HG03108 (cell line): ENCODE data around the gene AOC3.
"Not testable (repeated sequence)": the region's sequence is repeated elsewhere in the genome, so short reads cannot be mapped to it uniquely, and the experiment has no call there.

Experiments used
- ATAC-seq: cut with Tn5 transposase; IDR thresholded peaks from one replicate; pipeline ENCODE4 v1.9.1; 2021; ENCODE audit warnings: moderate library complexity; ENCODE audit not compliant: unreplicated experiment

Gene AOC3

GRCh38 chr17:42843358-42843934 is 7.6 kb upstream of the AOC3 start:
- ATAC-seq, result no peak

DNA sequence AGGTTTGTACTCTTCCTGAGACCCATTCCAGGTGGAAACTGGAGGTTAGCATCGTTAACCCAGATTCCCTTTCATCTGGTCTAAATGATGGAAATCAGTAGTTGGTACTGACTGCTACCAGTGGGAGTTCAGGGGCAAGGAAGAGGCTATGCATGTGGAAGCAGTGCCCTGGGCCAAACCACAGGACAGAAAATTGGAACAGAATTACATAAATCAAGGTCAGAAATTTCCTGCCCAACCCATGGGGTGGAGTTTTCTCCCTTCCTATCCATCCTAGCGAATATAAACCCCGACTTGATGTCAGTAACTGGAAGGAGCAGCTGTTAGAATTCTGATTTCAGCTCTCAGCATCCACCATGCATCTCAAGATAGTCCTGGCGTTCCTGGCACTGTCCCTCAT is 6.7 kb upstream of the AOC3 start, which contains the start of gene AOC2:
TSS of gene AOC2 (plus strand) at position 310 of the 400 bp plus-strand sequence. CDS start at position 357, 47 bp downstream.
- ATAC-seq, result no peak

DNA sequence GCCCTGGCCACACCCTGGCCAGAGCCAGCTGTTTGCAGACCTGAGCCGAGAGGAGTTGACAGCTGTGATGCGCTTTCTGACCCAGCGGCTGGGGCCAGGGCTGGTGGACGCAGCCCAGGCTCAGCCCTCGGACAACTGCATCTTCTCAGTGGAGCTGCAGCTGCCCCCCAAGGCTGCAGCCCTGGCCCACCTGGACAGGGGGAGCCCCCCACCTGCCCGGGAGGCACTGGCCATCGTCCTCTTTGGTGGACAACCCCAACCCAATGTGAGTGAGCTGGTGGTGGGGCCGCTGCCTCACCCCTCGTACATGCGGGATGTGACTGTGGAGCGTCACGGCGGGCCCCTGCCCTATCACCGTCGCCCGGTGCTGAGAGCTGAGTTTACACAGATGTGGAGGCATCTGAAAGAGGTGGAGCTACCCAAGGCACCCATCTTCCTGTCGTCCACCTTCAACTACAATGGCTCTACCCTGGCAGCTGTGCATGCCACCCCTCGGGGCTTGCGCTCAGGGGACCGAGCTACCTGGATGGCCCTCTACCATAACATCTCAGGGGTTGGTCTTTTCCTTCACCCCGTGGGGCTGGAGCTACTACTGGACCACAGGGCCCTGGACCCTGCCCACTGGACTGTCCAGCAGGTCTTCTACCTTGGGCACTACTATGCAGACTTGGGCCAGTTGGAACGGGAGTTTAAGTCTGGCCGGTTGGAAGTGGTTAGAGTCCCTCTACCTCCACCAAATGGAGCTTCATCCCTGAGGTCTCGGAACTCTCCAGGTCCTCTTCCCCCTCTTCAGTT is 6.0 kb upstream of the AOC3 start:
- ATAC-seq, result no peak

GRCh38 chr17:42845556-42845917 is 5.5 kb upstream of the AOC3 start:
- no peak for ATAC-seq

GRCh38 chr17:42845918-42846593 is 4.9 kb upstream of the AOC3 start:
- no peak for ATAC-seq

DNA sequence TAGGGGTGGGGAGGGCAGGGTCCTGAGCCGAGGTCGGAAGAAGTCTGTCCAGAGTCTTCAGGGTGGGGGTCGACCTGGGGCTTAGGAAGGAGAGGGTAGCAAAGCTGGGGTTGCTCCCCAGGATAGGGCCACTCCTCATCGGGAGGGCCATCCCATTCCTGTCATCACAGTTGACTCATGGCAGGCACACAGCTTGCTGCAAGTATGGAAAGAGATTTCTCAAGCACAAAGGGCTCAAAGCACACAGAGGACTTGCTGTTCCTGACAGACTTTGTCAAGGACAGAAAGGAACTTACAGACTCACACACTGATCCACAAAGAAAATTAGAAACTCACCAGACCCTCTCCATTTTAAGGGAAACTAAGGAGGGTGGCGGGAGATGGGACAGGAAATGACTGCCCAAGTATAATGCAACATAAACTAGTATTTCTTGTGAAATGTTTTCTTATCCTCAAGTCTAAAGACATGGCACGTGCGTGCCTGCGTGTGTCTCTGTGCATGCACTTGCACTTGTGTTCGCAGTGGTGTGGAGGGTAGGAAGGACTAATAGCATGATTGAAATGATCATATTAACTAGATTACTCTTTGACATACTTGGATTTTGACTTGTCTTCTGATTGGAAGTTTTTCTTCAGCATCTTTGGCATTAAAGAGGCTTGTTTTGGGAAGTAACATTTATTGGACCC is 4.3 kb upstream of the AOC3 start:
- no peak for ATAC-seq

GRCh38 chr17:42848093-42848492 is 2.9 kb upstream of the AOC3 start:
- no peak for ATAC-seq

DNA sequence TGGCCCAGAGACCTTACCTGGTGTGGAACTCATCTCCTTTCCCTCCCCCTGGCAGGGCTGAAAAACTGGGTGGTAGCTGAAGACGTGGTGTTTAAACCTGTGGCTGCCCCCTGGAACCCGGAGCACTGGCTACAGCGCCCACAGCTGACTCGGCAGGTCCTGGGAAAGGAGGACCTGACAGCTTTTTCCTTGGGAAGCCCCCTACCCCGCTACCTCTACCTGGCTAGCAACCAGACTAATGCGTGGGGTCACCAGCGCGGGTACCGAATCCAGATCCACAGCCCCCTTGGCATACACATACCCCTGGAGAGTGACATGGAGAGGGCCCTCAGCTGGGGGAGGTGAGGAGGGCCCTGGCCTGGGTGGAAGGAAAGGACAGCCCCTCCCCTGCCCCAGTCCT is 2.0 kb upstream of the AOC3 start:
- no peak for ATAC-seq

GRCh38 chr17:42849451-42850181 is 1.4 kb upstream of the AOC3 start:
- ATAC-seq, result no peak

DNA sequence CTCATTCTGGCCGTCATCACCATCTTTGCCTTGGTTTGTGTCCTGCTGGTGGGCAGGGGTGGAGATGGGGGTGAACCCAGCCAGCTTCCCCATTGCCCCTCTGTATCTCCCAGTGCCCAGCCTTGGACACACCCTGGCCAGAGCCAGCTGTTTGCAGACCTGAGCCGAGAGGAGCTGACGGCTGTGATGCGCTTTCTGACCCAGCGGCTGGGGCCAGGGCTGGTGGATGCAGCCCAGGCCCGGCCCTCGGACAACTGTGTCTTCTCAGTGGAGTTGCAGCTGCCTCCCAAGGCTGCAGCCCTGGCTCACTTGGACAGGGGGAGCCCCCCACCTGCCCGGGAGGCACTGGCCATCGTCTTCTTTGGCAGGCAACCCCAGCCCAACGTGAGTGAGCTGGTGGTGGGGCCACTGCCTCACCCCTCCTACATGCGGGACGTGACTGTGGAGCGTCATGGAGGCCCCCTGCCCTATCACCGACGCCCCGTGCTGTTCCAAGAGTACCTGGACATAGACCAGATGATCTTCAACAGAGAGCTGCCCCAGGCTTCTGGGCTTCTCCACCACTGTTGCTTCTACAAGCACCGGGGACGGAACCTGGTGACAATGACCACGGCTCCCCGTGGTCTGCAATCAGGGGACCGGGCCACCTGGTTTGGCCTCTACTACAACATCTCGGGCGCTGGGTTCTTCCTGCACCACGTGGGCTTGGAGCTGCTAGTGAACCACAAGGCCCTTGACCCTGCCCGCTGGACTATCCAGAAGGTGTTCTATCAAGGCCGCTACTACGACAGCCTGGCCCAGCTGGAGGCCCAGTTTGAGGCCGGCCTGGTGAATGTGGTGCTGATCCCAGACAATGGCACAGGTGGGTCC is 607 bp downstream of the AOC3 start:
- not testable (repeated sequence) for ATAC-seq

GRCh38 chr17:42852351-42852750 is 1.4 kb downstream of the AOC3 start:
- no peak for ATAC-seq

- ATAC-seq, result no peak
Observed at GRCh38 chr17:42853004-42853403, 2.0 kb downstream of the AOC3 start.

DNA sequence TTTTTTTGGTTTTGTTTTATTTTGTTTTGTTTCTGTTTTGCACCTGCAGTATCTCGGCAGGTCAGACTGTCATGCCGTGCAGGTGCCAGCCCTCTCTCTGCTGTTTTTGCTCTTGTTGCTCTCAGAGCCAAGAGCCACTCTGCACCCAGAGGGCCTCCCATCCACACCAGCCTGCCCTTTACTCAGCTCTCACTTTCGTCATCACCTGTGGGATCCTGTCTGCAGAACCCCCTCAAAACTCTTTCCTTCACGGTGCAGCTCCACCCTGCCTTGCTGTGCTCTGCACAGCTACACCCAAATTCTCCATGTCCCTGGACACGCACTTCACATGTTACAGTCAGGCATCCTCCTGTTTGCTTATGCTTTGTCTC is 2.6 kb downstream of the AOC3 start:
- no peak for ATAC-seq

GRCh38 chr17:42853968-42854790 is 3.2 kb downstream of the AOC3 start:
- ATAC-seq, result no peak

DNA sequence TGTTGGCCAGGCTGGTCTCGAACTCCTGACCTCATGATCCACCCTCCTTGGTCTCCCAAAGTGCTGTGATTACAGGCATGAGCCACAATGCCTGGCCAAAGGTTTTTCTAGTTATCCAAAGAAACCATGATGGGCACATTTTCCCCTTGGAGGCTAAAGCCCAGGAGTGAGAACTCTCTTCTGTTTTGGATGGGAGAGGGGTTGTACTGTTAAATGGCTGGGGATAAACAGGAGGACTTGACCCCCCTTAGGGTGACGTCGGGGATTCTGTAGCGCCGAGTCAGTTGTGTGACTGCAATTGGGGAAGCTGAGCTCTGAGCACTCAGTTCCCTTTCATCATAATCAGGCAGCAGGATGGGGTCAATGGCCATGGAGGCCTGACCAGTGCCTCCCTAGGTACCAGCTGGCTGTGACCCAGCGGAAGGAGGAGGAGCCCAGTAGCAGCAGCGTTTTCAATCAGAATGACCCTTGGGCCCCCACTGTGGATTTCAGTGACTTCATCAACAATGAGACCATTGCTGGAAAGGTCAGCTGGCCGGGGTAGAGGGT is 4.1 kb downstream of the AOC3 start:
- no peak for ATAC-seq

DNA sequence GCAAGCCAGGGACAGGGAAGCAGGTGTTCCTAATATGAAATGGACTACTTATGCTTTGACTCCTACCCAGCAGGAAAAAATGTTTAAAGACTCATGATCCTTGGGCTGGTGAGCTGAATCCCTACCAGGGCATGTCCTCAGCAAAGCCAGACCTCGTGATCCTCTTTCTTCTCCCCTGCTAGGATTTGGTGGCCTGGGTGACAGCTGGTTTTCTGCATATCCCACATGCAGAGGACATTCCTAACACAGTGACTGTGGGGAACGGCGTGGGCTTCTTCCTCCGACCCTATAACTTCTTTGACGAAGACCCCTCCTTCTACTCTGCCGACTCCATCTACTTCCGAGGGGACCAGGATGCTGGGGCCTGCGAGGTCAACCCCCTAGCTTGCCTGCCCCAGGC is 5.1 kb downstream of the AOC3 start:
- not testable (repeated sequence) for ATAC-seq

DNA sequence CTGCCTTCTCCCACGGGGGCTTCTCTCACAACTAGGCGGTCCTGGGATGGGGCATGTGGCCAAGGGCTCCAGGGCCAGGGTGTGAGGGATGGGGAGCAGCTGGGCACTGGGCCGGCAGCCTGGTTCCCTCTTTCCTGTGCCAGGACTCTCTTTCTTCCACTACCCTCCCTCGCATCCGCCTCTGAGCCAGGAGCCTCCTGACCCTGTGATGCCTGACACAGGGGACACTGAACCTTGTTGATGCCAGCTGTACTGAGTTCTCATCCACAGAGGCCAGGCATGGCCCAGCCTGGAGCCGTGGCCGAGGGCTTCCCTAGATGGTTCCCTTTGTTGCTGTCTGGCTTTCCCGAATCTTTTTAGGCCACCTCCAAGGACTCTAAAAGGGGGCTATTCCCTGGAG is 5.5 kb downstream of the AOC3 start:
- ATAC-seq, result not testable (repeated sequence)

DNA sequence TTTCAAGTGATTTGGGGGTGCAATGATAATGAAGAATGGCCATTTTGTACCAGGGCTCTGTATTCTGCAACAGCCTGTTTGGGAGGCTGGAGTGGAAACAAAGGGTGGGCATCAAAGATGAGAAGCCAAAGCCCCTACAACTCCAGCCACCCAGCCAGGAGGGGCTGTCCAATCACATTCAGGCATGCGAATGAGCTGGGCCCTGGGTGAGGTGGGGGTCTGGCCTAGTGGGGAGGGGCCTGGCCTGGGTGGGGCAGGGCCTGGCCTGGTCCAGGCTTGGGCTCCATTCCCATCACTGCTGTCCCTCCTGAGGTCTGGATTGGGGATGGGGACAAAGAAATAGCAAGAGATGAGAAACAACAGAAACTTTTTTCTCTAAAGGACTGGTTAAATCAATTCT is 6.4 kb downstream of the AOC3 start:
- no peak for ATAC-seq

DNA sequence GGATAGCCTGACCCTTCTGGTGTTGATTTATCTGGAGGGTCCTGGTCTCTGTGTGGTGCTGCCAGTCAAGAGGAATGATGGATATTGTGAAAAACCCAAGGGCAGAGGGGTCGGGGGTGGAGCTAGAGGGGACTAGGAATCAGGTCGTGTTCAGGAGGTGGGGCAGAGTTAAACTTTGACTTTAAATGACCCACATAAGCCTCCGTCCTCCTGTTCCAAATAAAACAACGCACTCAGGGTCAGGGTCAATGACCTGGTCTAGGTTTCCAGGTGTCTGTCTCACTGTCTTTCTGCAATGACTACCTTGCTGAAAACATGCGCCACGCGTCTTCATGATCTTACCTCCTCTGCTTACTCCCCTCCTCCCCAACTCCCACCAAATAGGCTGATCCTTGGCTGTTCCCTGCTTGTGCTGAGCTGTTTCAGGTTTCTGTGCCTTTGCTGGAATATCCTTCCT is 14.7 kb downstream of the AOC3 start:
- ATAC-seq, result no peak
